ENCODE results near the gene ERFE.

- TF ChIP-seq EP300 (IDR thresholded peaks at IDR 0.05) (no peak), CTCF (IDR thresholded peaks at IDR 0.05) (no peak)
These were observed 24.4 kb upstream of the ERFE start for GRCh38 chr2:238134393-238134785.

All from esophagus muscularis mucosa (tissue), 3 donors.